Lower leg skin (tissue), 4 donors: Measurements from ENCODE around the gene GAGE12J. TPM values are rescaled to one million over a fixed set of nuclear protein-coding genes. Genes with fewer than 3 reads are reported as not detected.
"Not testable (repeated sequence)": the region's sequence is repeated elsewhere in the genome, so short reads cannot be mapped to it uniquely, and the experiment has no call there.

Source experiments
- DNase-seq, 2 donors: peaks; one replicate each; pipeline ENCODE4 v3.0.0-alpha.2; 2019; ENCODE audit warnings: low spot score in 2 of 2
- H3K4me3 ChIP-seq: fragments of 200-600 bp; sonication (generic); 2 replicates; pipeline ENCODE4 v1.5.1; 2017; ENCODE audit warnings: mild to moderate bottlenecking, low read depth; ENCODE audit not compliant: poor library complexity, severe bottlenecking
- WGBS, 2 donors: methylation state at CpG; one replicate each; pipeline ENCODE4 v1.1.5; 2018; 5-methylcytosine and 5-hydroxymethylcytosine counted together
- intact Hi-C: fragments of 100-400 bp; cut with DNase I; formaldehyde crosslinking; loops from one replicate; pipeline ENCODE4 v1.15.0; 2023; ENCODE audit warnings: low total_unique reads
- total RNA-seq, 4 donors: library from RNA; depleted of rRNA; stranded (reverse); fragments of >200 nt; gene quantifications; one replicate each; pipeline ENCODE4 v1.1.0, GENCODE V29; 2016

Gene GAGE12J
- total RNA-seq, 4 donors from 2014 or later, result not detected

- intact Hi-C loops, DNase-seq, H3K4me3 ChIP-seq: not testable (repeated sequence)
- WGBS, 2 donors, result 94% methylated on average over 22 of the region's 26 CpGs; no CpG with 5 or more reads in 1 of the 2 donors
Observed at GRCh38 chrX:49331841-49332240, 10.0 kb downstream of the GAGE12J start.

GRCh38 chrX:49341449-49341848 lies 19.6 kb downstream of the GAGE12J start:
- intact Hi-C loops, H3K4me3 ChIP-seq: not testable (repeated sequence)
- 96% methylated on average over 12 of the region's 24 CpGs; no CpG with 5 or more reads in 1 of the 2 donors for WGBS, 2 donors
- peak in 1 of 2 donors; percentile 95 for DNase-seq

GRCh38 chrX:49344496-49345175 lies 22.8 kb downstream of the GAGE12J start:
- intact Hi-C loops, DNase-seq, H3K4me3 ChIP-seq: not testable (repeated sequence)
- 80 to 86% methylated on average over 13 to 14 of the region's 15 CpGs for WGBS, 2 donors

GRCh38 chrX:49345402-49345801 lies 23.6 kb downstream of the GAGE12J start:
- DNase-seq, intact Hi-C loops, H3K4me3 ChIP-seq: not testable (repeated sequence)
- WGBS, 2 donors, result 86 to 89% methylated on average over 8 to 9 of the region's 10 CpGs

- 82 to 86% methylated on average over 11 of the region's 11 CpGs for WGBS, 2 donors
- intact Hi-C loops, H3K4me3 ChIP-seq: not testable (repeated sequence)
- peak in 1 of 2 donors; percentile 94 for DNase-seq
Observed at GRCh38 chrX:49346150-49346549, 24.3 kb downstream of the GAGE12J start.

Other genes with a start within 250 kb of the GAGE12J start
- 10 to 100 TPM in 1 of 4 donors, 1 to 10 TPM in 3; 6.2 to 11.2 (median 7.7) TPM for gene PRAF2, start 248.0 kb upstream of the GAGE12J start, total RNA-seq
- gene WDR45, start 242.2 kb upstream of the GAGE12J start, total RNA-seq, result 100 to 1,000 TPM in 1 of 4 donors, 10 to 100 TPM in 3; 84.4 to 102 (median 87.8) TPM
- gene GPKOW, start 198.3 kb upstream of the GAGE12J start, total RNA-seq, result 10 to 100 TPM; 36.2 to 43.6 (median 36.3) TPM
- gene MAGIX, start 159.3 kb upstream of the GAGE12J start, total RNA-seq, result 10 to 100 TPM in 2 of 4 donors, 1 to 10 TPM in 2; 6.8 to 16.5 (median 10.3) TPM
- gene PLP2, start 150.1 kb upstream of the GAGE12J start, total RNA-seq, result 100 to 1,000 TPM; 126 to 132 (median 130) TPM
- 10 to 100 TPM; 18.8 to 58.9 (median 33.4) TPM for gene PRICKLE3, start 135.7 kb upstream of the GAGE12J start, total RNA-seq
- gene SYP, start 121.8 kb upstream of the GAGE12J start, total RNA-seq, result 1 to 10 TPM in 2 of 4 donors, under 1 TPM in 2; 0.88 to 4.8 (median 1.7) TPM
- under 1 TPM in 3 of 4 donors, not detected in 1; 0.06 to 0.76 (median 0.15) TPM for gene CACNA1F, start 88.7 kb upstream of the GAGE12J start, total RNA-seq
- gene CCDC22, start 86.6 kb upstream of the GAGE12J start, total RNA-seq, result 10 to 100 TPM; 18.1 to 29.7 (median 19.8) TPM
- gene FOXP3, start 57.3 kb upstream of the GAGE12J start, total RNA-seq, result 1 to 10 TPM in 2 of 4 donors, under 1 TPM in 2; 0.69 to 1.1 (median 0.92) TPM
- gene PPP1R3F, start 52.2 kb upstream of the GAGE12J start, total RNA-seq, result 10 to 100 TPM in 1 of 4 donors, 1 to 10 TPM in 3; 4.7 to 10.9 (median 5.6) TPM
- gene GAGE10, start 18.4 kb upstream of the GAGE12J start, total RNA-seq, result not detected
- gene GAGE13, start 9.5 kb downstream of the GAGE12J start, total RNA-seq, result not detected
- gene GAGE12C, start 210.1 kb downstream of the GAGE12J start, total RNA-seq, result not detected
- gene GAGE12D, start 219.7 kb downstream of the GAGE12J start, total RNA-seq, result not detected
- gene GAGE12E, start 229.3 kb downstream of the GAGE12J start, total RNA-seq, result not detected
- gene GAGE12F, start 238.8 kb downstream of the GAGE12J start, total RNA-seq, result not detected
- gene GAGE12G, start 248.4 kb downstream of the GAGE12J start, total RNA-seq, result not detected